CD8-positive, alpha-beta memory T cell (primary cell): Measurements from ENCODE around the gene ZNF287. TPM values are rescaled to one million over a fixed set of nuclear protein-coding genes. Genes with fewer than 3 reads are reported as not detected.
"Not testable (repeated sequence)": the region's sequence is repeated elsewhere in the genome, so short reads cannot be mapped to it uniquely, and the experiment has no call there.

Source experiments
- CTCF ChIA-PET: fragments of 350-600 bp; sonication (Branson Sonifier 250); formaldehyde crosslinking; loops from one replicate; lab custom pipeline; 2021; ENCODE audit warnings: antibody characterized with exemption; lab: Charles Lee
- POLR2A ChIA-PET: fragments of 350-600 bp; sonication (Branson Sonifier 250); formaldehyde crosslinking; loops from one replicate; lab custom pipeline; 2021; ENCODE audit warnings: antibody characterized with exemption; lab: Charles Lee
- DNase-seq, 5 donors: peaks; one replicate each; pipeline versions ENCODE4 v3.0.0 to v3.0.0-alpha.2; 2020 to 2022; ENCODE audit warnings: mixed read lengths in 1 of 5
- H3K27ac ChIP-seq: one replicate; pipeline ENCODE4 v1.7.0; 2013; ENCODE audit warnings: low read depth, mild to moderate bottlenecking, low read length, moderate library complexity
- H3K27me3 ChIP-seq: 2 replicates; pipeline ENCODE4 v1.7.0; 2013; ENCODE audit warnings: low read length, mild to moderate bottlenecking; ENCODE audit not compliant: insufficient read depth, poor library complexity, severe bottlenecking
- H3K36me3 ChIP-seq: 2 replicates; pipeline ENCODE4 v1.7.0; 2013; ENCODE audit warnings: mild to moderate bottlenecking, low read length, moderate library complexity; ENCODE audit not compliant: insufficient read depth
- H3K4me1 ChIP-seq: 2 replicates; pipeline ENCODE4 v1.7.0; 2013; ENCODE audit warnings: mild to moderate bottlenecking, low read length, moderate library complexity; ENCODE audit not compliant: insufficient read depth
- H3K4me3 ChIP-seq: 2 replicates; pipeline ENCODE4 v1.7.0; 2013; ENCODE audit warnings: mild to moderate bottlenecking, low read length
- H3K9me3 ChIP-seq: 2 replicates; pipeline ENCODE4 v1.7.0; 2013; ENCODE audit warnings: mild to moderate bottlenecking, low read length
- H3K27ac Mint-ChIP-seq, 8 donors: one replicate each; pipeline ENCODE4 v1.8.0; 2020 to 2021; ENCODE audit warnings: mixed read lengths in 8 of 8, mild to moderate bottlenecking in 6 of 8, inconsistent platforms in 3 of 8, moderate library complexity in 3 of 8
- H3K27me3 Mint-ChIP-seq, 2 donors: one replicate each; pipeline ENCODE4 v1.8.0; 2020 to 2021; ENCODE audit warnings: mixed read lengths in 2 of 2, mild to moderate bottlenecking in 1 of 2, moderate library complexity in 1 of 2
- H3K36me3 Mint-ChIP-seq, 3 donors: one replicate each; pipeline ENCODE4 v1.8.0; 2020 to 2021; ENCODE audit warnings: mixed read lengths in 3 of 3, inconsistent platforms in 1 of 3, mild to moderate bottlenecking in 1 of 3
- H3K4me1 Mint-ChIP-seq, 3 donors: one replicate each; pipeline ENCODE4 v1.8.0; 2020 to 2021; ENCODE audit warnings: mixed read lengths in 3 of 3, inconsistent platforms in 1 of 3, mild to moderate bottlenecking in 1 of 3
- H3K4me3 Mint-ChIP-seq, 7 donors: one replicate each; pipeline ENCODE4 v1.8.0; 2020 to 2021; ENCODE audit warnings: mixed read lengths in 7 of 7, mild to moderate bottlenecking in 6 of 7, moderate library complexity in 4 of 7, inconsistent platforms in 2 of 7
- H3K9me3 Mint-ChIP-seq, 5 donors: one replicate each; pipeline ENCODE4 v1.8.0; 2020 to 2022; ENCODE audit warnings: mixed read lengths in 5 of 5, mild to moderate bottlenecking in 3 of 5, moderate library complexity in 2 of 5, inconsistent platforms in 1 of 5
- polyA plus RNA-seq: library from polyadenylated mRNA; unstranded; fragments of 300-500 nt; fragmentation: Illumina TruSeq; gene quantifications from one replicate; pipeline ENCODE4 v1.2.3, GENCODE V29; 2021
- total RNA-seq, 2 experiments: library from RNA; stranded (reverse); gene quantifications; one replicate each; pipeline ENCODE4 v1.2.3, GENCODE V29; 2021

Gene ZNF287
- total and polyA plus RNA-seq, 3 experiments from 2014 or later: 8.9 to 14.5 (median 9.2) TPM

DNA sequence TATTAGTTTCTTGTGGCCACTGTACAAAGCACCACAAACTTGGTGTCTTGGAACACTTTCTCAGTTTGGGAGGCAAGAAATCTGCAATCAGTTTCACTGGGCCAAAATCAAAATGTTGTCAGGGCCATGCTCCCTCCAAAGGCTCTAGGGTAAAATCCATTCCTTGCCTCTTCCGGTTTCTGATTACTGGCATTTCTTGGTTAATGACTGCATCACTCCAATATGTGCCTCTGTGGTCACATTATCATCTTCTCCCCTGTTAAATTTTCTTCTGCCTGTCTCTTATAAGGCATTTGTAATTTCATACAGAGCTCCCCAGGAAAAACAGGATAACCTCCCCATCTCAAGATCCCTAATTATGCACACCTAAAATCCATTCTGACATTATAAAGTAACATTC lies 34.8 kb downstream of the ZNF287 start:
- Histone ChIP-seq H3K4me1 (peaks cover 18% of the 10 kb centered on the region), H3K4me3 (no peak overlapping the region), H3K36me3 (no peaks in the 10 kb centered on the region), H3K9me3 (no peaks in the 10 kb centered on the region), H3K27me3 (no peaks in the 10 kb centered on the region), H3K27ac (no peak overlapping the region)
- Mint-ChIP-seq H3K27me3 (peaks cover 9 to 14% of the 10 kb centered on the region in 2 donors), H3K27ac (peak overlapping the region in 1 of 8 donors; percentile 48), H3K4me1 (peaks cover 17 to 31% (median 19%) of the 10 kb centered on the region in 3 donors), H3K36me3 (peaks cover 0 to 6% (median 0%) of the 10 kb centered on the region in 3 donors), H3K4me3 (no peak overlapping the region), H3K9me3 (no peaks in the 10 kb centered on the region)
- ChIA-PET POLR2A (no interaction called here), CTCF (no interaction called here)
- no peak for DNase-seq

DNA sequence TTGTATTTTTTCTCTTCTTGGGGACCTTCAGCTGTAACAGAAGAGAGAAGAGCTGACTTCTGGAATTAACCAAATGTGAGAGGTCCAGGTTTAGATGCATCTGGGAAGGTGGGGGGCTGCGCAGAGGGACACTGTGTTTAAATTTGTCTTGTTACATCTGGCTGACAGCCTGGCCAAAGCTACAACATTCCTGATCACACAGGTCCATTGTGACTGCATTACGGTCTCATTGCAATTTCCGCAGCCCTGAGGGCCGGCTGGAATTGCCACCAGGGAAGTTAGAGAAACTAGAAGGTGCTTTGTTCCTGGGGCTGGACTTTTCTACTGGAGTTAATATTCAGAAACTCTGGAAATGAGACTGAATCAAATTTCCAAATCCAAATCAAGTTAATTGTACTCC lies 39.1 kb downstream of the ZNF287 start:
- Histone ChIP-seq H3K36me3 (no peaks in the 10 kb centered on the region), H3K27me3 (no peaks in the 10 kb centered on the region), H3K9me3 (no peaks in the 10 kb centered on the region), H3K27ac (no peak overlapping the region), H3K4me1 (peaks cover under 1% of the 10 kb centered on the region), H3K4me3 (no peak overlapping the region)
- POLR2A ChIA-PET: no interaction called here
- no peak for DNase-seq
- Mint-ChIP-seq H3K27me3 (peaks cover 12 to 43% of the 10 kb centered on the region in 2 donors), H3K9me3 (no peaks in the 10 kb centered on the region), H3K27ac (no peak overlapping the region), H3K4me3 (no peak overlapping the region), H3K36me3 (no peaks in the 10 kb centered on the region), H3K4me1 (peaks cover 1% of the 10 kb centered on the region in 3 donors)
- CTCF ChIA-PET: no interaction called here

GRCh38 chr17:16527298-16527697 lies 41.7 kb downstream of the ZNF287 start:
- no peaks in the 10 kb centered on the region for H3K36me3 Mint-ChIP-seq
- H3K27me3 Mint-ChIP-seq: peaks cover 13 to 56% of the 10 kb centered on the region in 2 donors
- H3K9me3 ChIP-seq: no peaks in the 10 kb centered on the region
- H3K27ac ChIP-seq: no peak overlapping the region
- H3K36me3 ChIP-seq: no peaks in the 10 kb centered on the region
- H3K4me3 ChIP-seq: no peak overlapping the region
- H3K27me3 ChIP-seq: no peaks in the 10 kb centered on the region
- POLR2A ChIA-PET: no interaction called here
- H3K27ac Mint-ChIP-seq: no peak overlapping the region
- no peaks in the 10 kb centered on the region for H3K9me3 Mint-ChIP-seq
- H3K4me1 Mint-ChIP-seq: no peaks in the 10 kb centered on the region
- H3K4me3 Mint-ChIP-seq: no peak overlapping the region
- DNase-seq: no peak
- CTCF ChIA-PET: interaction anchor here (0.9 kb wide), 1 partner anchor 9 kb away, joined by 4 read pairs; no protein-coding TSS in a partner anchor
- H3K4me1 ChIP-seq: no peaks in the 10 kb centered on the region

DNA sequence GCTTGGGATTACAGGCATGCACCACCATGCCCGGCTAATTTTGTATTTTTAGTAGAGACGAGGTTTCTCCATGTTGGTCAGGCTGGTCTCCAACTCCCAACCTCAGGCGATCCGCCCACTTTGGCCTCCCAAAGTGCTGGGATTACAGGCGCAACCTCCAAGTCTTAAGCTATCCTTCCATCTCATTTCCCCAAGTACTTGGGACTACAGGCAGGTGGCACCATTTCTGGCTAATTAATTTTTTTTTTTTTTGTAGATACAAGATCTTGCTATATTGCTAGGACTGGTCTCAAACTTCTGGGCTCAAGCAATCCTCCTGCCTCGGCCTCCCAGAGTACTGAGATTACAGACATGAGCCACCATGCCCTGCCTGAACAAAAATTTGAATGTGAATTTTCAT lies 43.4 kb downstream of the ZNF287 start:
- H3K9me3 ChIP-seq, H3K9me3 Mint-ChIP-seq, H3K27ac Mint-ChIP-seq, DNase-seq, H3K36me3 ChIP-seq, H3K36me3 Mint-ChIP-seq, POLR2A ChIA-PET, H3K27ac ChIP-seq, H3K4me1 ChIP-seq, H3K4me3 ChIP-seq, H3K4me1 Mint-ChIP-seq, H3K27me3 ChIP-seq, H3K4me3 Mint-ChIP-seq: not testable (repeated sequence)
- CTCF ChIA-PET: interaction anchor here (1.3 to 1.6 kb wide), 2 partner anchors 72 to 162 kb away, joined by 5 to 6 read pairs; no protein-coding TSS in a partner anchor
- peaks cover 13 to 57% of the 10 kb centered on the region in 2 donors for H3K27me3 Mint-ChIP-seq

GRCh38 chr17:16521070-16521727 lies 47.8 kb downstream of the ZNF287 start:
- Mint-ChIP-seq H3K4me1 (peaks cover 0 to 4% (median 2%) of the 10 kb centered on the region in 3 donors), H3K4me3 (no peak overlapping the region), H3K27me3 (peaks cover 25 to 63% of the 10 kb centered on the region in 2 donors), H3K9me3 (no peaks in the 10 kb centered on the region), H3K36me3 (no peaks in the 10 kb centered on the region), H3K27ac (peak overlapping the region in 1 of 8 donors; percentile 6)
- peaks cover 5% of the 10 kb centered on the region for H3K4me1 ChIP-seq
- no peaks in the 10 kb centered on the region for H3K36me3 ChIP-seq
- ChIA-PET CTCF (interaction anchor here (0.6 to 5.7 kb wide), 21 partner anchors 11 to 218 kb away, joined by 3 to 56 read pairs (median 4); partner anchors contain the start of genes CENPV and ZNF287), POLR2A (no interaction called here)
- H3K27ac ChIP-seq: no peak overlapping the region
- H3K27me3 ChIP-seq: peaks cover 6% of the 10 kb centered on the region
- DNase-seq: peak; percentile 31 to 81 (median 59)
- no peak overlapping the region for H3K4me3 ChIP-seq
- no peaks in the 10 kb centered on the region for H3K9me3 ChIP-seq

- Mint-ChIP-seq H3K27ac (peak overlapping the region in 1 of 8 donors; percentile 30), H3K4me3 (no peak overlapping the region), H3K36me3 (no peaks in the 10 kb centered on the region), H3K27me3 (peaks cover 31 to 66% of the 10 kb centered on the region in 2 donors), H3K9me3 (no peaks in the 10 kb centered on the region), H3K4me1 (peaks cover 0 to 4% (median 2%) of the 10 kb centered on the region in 3 donors)
- Histone ChIP-seq H3K4me1 (peaks cover 5% of the 10 kb centered on the region), H3K36me3 (no peaks in the 10 kb centered on the region), H3K27me3 (peaks cover 6% of the 10 kb centered on the region), H3K27ac (no peak overlapping the region), H3K4me3 (no peak overlapping the region), H3K9me3 (no peaks in the 10 kb centered on the region)
- DNase-seq: no peak
- CTCF ChIA-PET: interaction anchor here (1.6 to 5.7 kb wide), 2 partner anchors 65 to 154 kb away, joined by 6 to 54 read pairs; no protein-coding TSS in a partner anchor
- POLR2A ChIA-PET: interaction anchor here (0.6 kb wide), 2 partner anchors 15 to 509 kb away, joined by 3 to 4 read pairs; no protein-coding TSS in a partner anchor
Observed at GRCh38 chr17:16519021-16519420, 50.0 kb downstream of the ZNF287 start.

GRCh38 chr17:16517477-16517876 lies 51.5 kb downstream of the ZNF287 start:
- Mint-ChIP-seq H3K27ac (no peak overlapping the region), H3K27me3 (peaks cover 30 to 62% of the 10 kb centered on the region in 2 donors), H3K4me1 (peaks cover under 1 to 4% (median 2%) of the 10 kb centered on the region in 3 donors), H3K4me3 (no peak overlapping the region), H3K36me3 (no peaks in the 10 kb centered on the region), H3K9me3 (no peaks in the 10 kb centered on the region)
- Histone ChIP-seq H3K27me3 (peaks cover 6% of the 10 kb centered on the region), H3K4me3 (no peak overlapping the region), H3K9me3 (no peaks in the 10 kb centered on the region), H3K36me3 (no peaks in the 10 kb centered on the region), H3K27ac (no peak overlapping the region), H3K4me1 (peaks cover 5% of the 10 kb centered on the region)
- DNase-seq: no peak
- ChIA-PET CTCF (interaction anchor here (1.2 kb wide), 1 partner anchor 103 kb away, joined by 3 read pairs; no protein-coding TSS in a partner anchor), POLR2A (interaction anchor here (0.5 kb wide), 1 partner anchor 192 kb away, joined by 3 read pairs; no protein-coding TSS in a partner anchor)

GRCh38 chr17:16516594-16517051 lies 52.4 kb downstream of the ZNF287 start:
- H3K36me3 Mint-ChIP-seq: no peaks in the 10 kb centered on the region
- H3K4me3 ChIP-seq: no peak overlapping the region
- ChIA-PET POLR2A (interaction anchor here (0.5 kb wide), 1 partner anchor 191 kb away, joined by 3 read pairs; no protein-coding TSS in a partner anchor), CTCF (no interaction called here)
- H3K27ac ChIP-seq: no peak overlapping the region
- peaks cover 6% of the 10 kb centered on the region for H3K27me3 ChIP-seq
- H3K9me3 ChIP-seq: no peaks in the 10 kb centered on the region
- peaks cover 30 to 57% of the 10 kb centered on the region in 2 donors for H3K27me3 Mint-ChIP-seq
- peaks cover 5% of the 10 kb centered on the region for H3K4me1 ChIP-seq
- DNase-seq: no peak
- no peaks in the 10 kb centered on the region for H3K9me3 Mint-ChIP-seq
- H3K4me3 Mint-ChIP-seq: no peak overlapping the region
- no peak overlapping the region for H3K27ac Mint-ChIP-seq
- H3K36me3 ChIP-seq: no peaks in the 10 kb centered on the region
- peaks cover 2 to 5% (median 4%) of the 10 kb centered on the region in 3 donors for H3K4me1 Mint-ChIP-seq
